ENCODE results near the gene RAPSN. TPM values are rescaled to one million over a fixed set of nuclear protein-coding genes. Genes with fewer than 3 reads are reported as not detected.

RAPSN gene
- total and polyA plus RNA-seq, 2 donors (not counting 3 experiments of a cell fraction or from before 2014, with no cell fraction given), result 0.18 to 1.6 TPM

DNA sequence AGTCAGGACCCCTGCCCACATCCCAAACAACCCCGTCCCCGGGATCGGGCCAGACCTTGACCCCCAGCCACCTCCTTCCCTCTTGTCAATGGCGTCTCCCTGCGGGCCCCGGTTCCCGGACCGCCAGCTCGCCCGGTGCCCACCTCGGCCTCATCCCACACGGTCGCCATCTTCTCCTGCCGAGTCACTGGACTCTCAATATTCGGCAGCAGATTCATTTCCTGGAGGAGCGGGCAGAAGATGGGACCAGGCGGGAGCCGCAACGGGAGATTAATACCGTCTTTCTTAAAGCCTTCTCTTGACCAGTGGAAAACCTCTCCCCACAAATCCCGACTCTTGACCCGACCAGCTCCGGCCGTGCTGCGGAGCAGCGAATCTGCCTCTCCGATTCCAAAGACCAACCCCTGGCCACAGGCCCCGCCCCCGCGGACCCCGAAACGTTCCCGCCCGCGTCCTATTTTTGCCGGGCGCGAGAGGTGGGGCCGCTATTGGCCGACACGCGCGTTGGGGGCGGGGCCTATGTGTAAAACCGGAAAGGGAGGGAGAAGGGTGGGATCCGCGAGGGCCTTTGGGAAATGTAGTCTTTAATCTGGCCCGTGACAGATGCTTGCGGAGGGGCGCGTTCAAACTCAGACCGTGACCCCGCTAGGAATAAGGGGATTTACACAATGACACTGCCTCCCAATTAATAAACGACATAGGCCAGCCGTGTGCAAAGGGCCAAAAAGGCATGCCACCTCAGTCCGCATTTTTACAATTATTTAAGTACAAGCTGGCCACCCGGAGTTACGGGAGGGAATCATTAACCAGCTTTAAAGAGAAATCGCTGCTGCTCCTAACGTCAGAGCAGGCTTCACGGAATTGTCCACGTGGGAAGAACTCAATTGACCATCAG is 22.6 kb downstream of the RAPSN start, which contains the start of gene PSMC3:
TSS of gene PSMC3 (minus strand) at position 378 of the 895 bp plus-strand sequence. CDS start at position 218, 160 bp downstream.
- H3K9ac ChIP-seq (replicated peaks; ENCODE audit: extremely low read depth, insufficient read depth, low read length), result peak within 1 kb of the TSS; percentile 96
- H3K9me3 ChIP-seq (replicated peaks; ENCODE audit: control insufficient read depth, insufficient read depth, low read length), result no peaks in the 10 kb centered on the region
- H3K27ac ChIP-seq (ENCODE audit: insufficient read depth, low read depth, low read length), result peak within 1 kb of the TSS; percentile 90
- H4K20me1 ChIP-seq (replicated peaks; ENCODE audit: control insufficient read depth, extremely low read depth, insufficient read depth, low read length), result no peaks in the 10 kb centered on the region
- peaks cover 10% of the 10 kb centered on the region for H3K4me1 ChIP-seq (ENCODE audit: control insufficient read depth, extremely low read depth, insufficient read depth, low read length)
- intact Hi-C loops (cut with micrococcal nuclease) (loop anchor here (1.0 to 5.0 kb wide), 3 partner anchors 10 to 151 kb away; partner anchors contain the start of genes CELF1, KBTBD4 and NDUFS3), dilution Hi-C loops (cut with MboI; ENCODE audit: extremely low pct_ligation_motif_present, low sequenced_read_pairs) (no loop called here)
- ChIA-PET POLR2A (interaction anchor here (1.1 to 1.4 kb wide), 2 partner anchors 10 to 15 kb away, joined by 4 to 7 read pairs; no protein-coding TSS in a partner anchor), CTCF (interaction anchor here (1.0 to 2.3 kb wide), 5 partner anchors 14 to 71 kb away, joined by 3 to 16 read pairs (median 9); no protein-coding TSS in a partner anchor)
- no peaks in the 10 kb centered on the region for H3K27me3 ChIP-seq (ENCODE audit: control insufficient read depth in 2 of 2, insufficient read depth in 2 of 2, low read length in 2 of 2)
- TF ChIP-seq FOS (IDR thresholded peaks at IDR 0.05; ENCODE audit: borderline replicate concordance, insufficient read depth, low read length) (no peak), EZH2 (IDR thresholded peaks at IDR 0.05; ENCODE audit: borderline replicate concordance, low read depth, low read length, severe bottlenecking) (no peak), CTCF (IDR thresholded peaks at IDR 0.05; ENCODE audit: extremely low read depth in 1 of 2, insufficient read depth in 1 of 2, low read depth in 1 of 2, low read length in 2 of 2) (no peak), GATA2 (IDR thresholded peaks at IDR 0.05; ENCODE audit: insufficient read depth, insufficient read length, low read depth, low read length) (no peak), MYC (IDR thresholded peaks at IDR 0.05; ENCODE audit: low read depth, low read length) (no peak), POLR2AphosphoS5 (IDR thresholded peaks at IDR 0.05; ENCODE audit: insufficient read depth, low read depth, low read length) (peak; percentile 75), MAX (IDR thresholded peaks at IDR 0.05; ENCODE audit: insufficient read depth, insufficient read length) (peak; percentile 61), POLR2A (IDR thresholded peaks at IDR 0.05; ENCODE audit: low read depth, low read length) (peak; percentile 80), JUN (IDR thresholded peaks at IDR 0.05; ENCODE audit: borderline replicate concordance, insufficient read depth, insufficient read length, low read depth) (no peak)
- H3K79me2 ChIP-seq (ENCODE audit: control insufficient read depth, insufficient read depth, low read length), result peaks cover 23% of the 10 kb centered on the region
- H3K9me1 ChIP-seq (replicated peaks; ENCODE audit: control insufficient read depth, extremely low read depth, insufficient read depth, low read length), result no peaks in the 10 kb centered on the region
- peak within 1 kb of the TSS; percentile 68 to 89 (median 79) for H3K4me3 ChIP-seq (replicated peaks in 1 of 3; ENCODE audit: insufficient read depth in 1 of 3, low read depth in 1 of 3, low read length in 3 of 3)
- FAIRE-seq (peak; percentile 96), DNase-seq (ENCODE audit: low read depth, low spot score) (peak; percentile 97)
- no TSS peak for BruUV-seq (replicated peaks)
- H2AFZ ChIP-seq (ENCODE audit: low read depth, low read length), result peak within 1 kb of the TSS; percentile 90
- peaks cover 11 to 16% of the 10 kb centered on the region in 2 experiments for H3K36me3 ChIP-seq (ENCODE audit: control insufficient read depth in 2 of 2, extremely low read depth in 1 of 2, insufficient read depth in 2 of 2, low read length in 2 of 2)
- H3K4me2 ChIP-seq (ENCODE audit: insufficient read depth, low read length), result peak within 1 kb of the TSS; percentile 81

Measured in endothelial cell of umbilical vein (primary cell).